ENCODE data around the gene MME.
"Not testable (repeated sequence)": the region's sequence is repeated elsewhere in the genome, so short reads cannot be mapped to it uniquely, and the experiment has no call there.

Gene MME

DNA sequence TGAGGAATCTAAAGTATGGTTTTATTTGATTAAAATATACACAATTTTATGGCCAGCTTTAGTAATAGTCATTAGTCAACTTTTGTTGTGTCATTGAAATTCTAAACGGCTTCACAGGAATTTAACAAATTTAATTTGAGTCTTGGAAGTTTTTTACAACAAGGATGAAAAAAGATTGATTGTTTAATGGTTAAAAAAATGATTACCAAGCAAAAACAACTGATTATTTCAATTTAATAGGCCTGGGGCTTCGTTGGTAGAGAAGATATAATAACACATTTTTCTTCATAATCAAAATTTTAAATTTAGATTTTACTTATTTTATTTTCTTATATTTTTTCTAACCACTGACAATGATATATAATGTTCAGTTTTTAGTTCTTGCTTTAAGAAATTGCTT, 4.4 kb downstream of the MME start:
- DNase-seq (ENCODE audit: low spot score), result no peak

- DNase-seq (ENCODE audit: low spot score), result no peak
Observed at GRCh38 chr3:155086051-155086450, 5.9 kb downstream of the MME start.

- no peak for DNase-seq (ENCODE audit: low spot score)
Observed at GRCh38 chr3:155088706-155089345, 8.7 kb downstream of the MME start.

GRCh38 chr3:155089495-155089894, 9.4 kb downstream of the MME start:
- DNase-seq (ENCODE audit: low spot score), result no peak

DNA sequence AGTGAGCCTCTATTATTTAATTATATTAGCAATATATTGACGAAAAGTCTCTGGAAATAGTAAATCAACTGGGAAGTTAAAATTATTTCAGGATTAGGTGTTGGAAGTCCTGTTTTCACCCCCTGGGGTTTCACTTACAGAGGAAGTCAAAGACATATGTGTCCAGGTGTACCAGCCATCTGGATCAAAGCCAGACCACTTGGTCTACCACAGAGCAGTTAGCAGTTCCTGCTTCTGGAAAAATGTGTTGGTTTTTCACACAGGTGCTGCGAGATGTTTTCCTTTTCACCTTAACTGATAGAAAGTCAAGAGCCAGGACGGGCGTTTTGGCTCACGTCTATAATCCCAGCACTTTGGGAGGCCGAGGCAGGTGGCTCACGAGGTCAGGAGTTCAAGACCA, 13.1 kb downstream of the MME start:
- no peak for DNase-seq (ENCODE audit: low spot score)

GRCh38 chr3:155096303-155097008, 16.3 kb downstream of the MME start:
- no peak for DNase-seq (ENCODE audit: low spot score)

GRCh38 chr3:155097009-155097349, 16.9 kb downstream of the MME start:
- no peak for DNase-seq (ENCODE audit: low spot score)

- DNase-seq (ENCODE audit: low spot score), result no peak
Observed at GRCh38 chr3:155101398-155101797, 21.3 kb downstream of the MME start.

DNA sequence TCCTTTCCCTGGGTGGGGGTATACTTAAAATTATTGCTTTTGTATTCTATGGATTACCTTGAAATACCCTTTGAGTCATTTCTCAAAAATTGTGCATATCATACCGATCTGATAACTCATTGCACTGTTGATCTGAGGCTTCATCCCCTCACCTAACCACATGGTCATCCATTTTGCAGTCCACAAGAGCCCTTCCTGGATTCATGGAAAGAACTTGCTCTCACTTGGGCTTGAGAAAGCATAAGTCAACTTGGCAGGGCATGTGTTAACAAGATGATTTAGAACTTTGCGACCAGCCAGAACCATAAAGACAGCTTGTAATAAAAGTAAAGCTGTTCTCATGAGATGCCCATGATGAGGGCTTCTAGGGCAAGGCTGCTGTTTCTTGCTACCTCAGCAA, 22.2 kb downstream of the MME start:
- no peak for DNase-seq (ENCODE audit: low spot score)

DNA sequence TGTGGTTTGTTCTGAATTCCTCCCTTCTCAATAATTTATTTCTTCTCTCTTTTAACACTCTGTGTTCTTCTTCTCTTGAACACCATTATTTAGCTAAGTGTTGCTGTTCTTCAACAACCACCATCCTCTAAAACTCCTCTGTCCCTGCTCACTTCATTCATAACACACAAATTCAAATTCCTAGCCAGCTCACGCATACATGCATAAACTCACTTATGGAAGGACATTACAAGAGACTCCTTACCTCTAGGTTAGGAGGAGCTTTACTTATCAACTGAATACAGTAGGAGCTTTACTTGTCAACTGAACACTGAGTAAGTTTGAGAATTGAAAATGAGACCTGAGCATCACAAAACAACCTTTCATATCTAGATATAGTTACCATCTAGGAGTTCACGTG, 23.6 kb downstream of the MME start:
- DNase-seq (ENCODE audit: low spot score), result no peak

- no peak for DNase-seq (ENCODE audit: low spot score)
Observed at GRCh38 chr3:155106119-155106518, 26.0 kb downstream of the MME start.

GRCh38 chr3:155110022-155110421, 29.9 kb downstream of the MME start:
- no peak for DNase-seq (ENCODE audit: low spot score)

DNA sequence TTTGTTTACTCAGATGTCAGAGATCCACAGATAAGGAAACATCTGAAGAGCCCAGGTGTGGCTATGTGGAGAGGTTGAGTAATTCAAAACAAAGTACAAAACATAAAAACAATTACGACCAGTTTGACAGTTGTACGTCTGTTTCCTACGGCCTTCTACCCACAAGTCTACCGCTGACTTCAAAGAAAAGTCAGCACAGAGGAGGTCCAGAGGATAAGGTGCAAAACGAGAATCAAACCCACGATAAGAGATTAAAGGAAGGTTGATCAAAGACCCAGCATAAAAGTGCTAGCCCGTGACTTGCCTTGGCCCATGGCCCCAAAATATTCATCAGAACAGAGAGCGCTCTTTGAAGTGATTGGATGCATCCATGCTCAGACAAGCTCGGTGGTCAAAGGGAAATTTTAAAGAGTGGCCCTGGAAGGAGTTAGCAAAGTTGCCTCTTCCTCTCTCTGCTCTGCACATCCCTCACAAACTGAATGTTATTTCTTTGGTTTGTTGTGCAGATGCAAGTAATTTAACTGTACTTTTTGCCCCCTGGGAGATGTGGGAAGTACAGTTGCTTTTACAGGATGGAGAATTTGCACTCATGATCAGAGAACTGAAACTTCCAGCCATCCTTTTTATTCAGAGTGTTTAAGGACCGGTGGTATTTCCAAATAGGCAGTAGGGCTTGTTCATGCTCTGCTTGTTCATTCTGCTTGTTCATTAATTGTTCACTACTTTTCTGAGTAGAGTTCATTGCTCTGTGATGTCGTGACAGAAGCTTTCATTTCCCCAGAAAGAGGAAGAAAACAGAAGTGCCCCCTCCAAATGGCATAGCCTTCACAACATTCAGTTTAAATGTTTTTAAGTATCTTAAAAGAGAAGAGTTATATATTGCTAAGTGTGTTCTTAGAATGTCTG, 31.1 kb downstream of the MME start:
- no peak for DNase-seq (ENCODE audit: low spot score)

DNA sequence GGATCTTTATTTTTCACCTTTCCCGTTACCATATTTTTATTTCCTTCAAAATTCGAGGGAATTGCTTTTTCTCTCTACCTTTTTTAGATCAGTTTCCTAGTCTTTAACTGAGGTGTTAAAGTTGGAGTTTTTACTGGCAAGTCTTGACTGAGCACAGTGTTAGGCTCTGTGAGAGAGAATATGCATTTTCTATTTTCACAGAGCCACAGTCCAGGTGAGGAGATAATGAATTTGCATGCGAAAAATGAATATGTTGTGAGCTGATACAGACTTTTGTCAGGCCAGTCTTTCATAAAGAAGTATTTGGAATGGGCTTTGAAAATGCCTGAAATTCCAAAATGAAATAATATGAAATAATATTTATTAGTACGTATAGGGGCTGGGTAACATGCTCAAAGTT, 31.9 kb downstream of the MME start:
- DNase-seq (ENCODE audit: low spot score), result no peak

- no peak for DNase-seq (ENCODE audit: low spot score)
Observed at GRCh38 chr3:155112661-155113389, 32.7 kb downstream of the MME start.

- not testable (repeated sequence) for DNase-seq (ENCODE audit: low spot score)
Observed at GRCh38 chr3:155124745-155125144, 44.6 kb downstream of the MME start.

GRCh38 chr3:155129396-155129795, 49.3 kb downstream of the MME start:
- no peak for DNase-seq (ENCODE audit: low spot score)

- DNase-seq (ENCODE audit: low spot score), result no peak
Observed at GRCh38 chr3:155130001-155130400, 49.9 kb downstream of the MME start.

DNA sequence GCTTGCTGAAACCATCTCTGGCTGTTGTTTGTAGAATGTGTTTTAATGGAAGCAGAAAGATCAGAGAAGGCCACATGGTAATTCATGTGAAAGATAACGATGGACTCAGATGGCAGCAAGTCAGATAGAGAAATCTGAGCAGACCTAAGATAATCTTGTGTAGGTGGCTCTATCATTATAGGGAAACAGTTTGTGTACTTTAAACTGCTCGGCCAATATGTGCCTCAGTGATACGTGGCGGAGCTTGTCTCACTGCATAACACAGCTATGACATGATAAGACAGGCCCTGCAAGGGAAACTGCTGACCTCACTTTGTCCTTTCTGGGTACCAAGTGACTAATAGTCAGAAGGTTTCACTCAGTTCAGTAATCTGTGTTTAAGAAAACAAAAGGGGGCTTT, 51.0 kb downstream of the MME start:
- no peak for DNase-seq (ENCODE audit: low spot score)

GRCh38 chr3:155134311-155134710, 54.2 kb downstream of the MME start:
- DNase-seq (ENCODE audit: low spot score), result not testable (repeated sequence)

- no peak for DNase-seq (ENCODE audit: low spot score)
Observed at GRCh38 chr3:155135003-155135402, 54.9 kb downstream of the MME start.

- DNase-seq (ENCODE audit: low spot score), result no peak
Observed at GRCh38 chr3:155138677-155139076, 58.6 kb downstream of the MME start.
